KOPT-K1 (cell line): Measurements from ENCODE around the gene FAHD2B.
A peak's percentile ranks its signal among the peaks of the same experiment; 100 is the strongest.
"Not testable (repeated sequence)": the region's sequence is repeated elsewhere in the genome, so short reads cannot be mapped to it uniquely, and the experiment has no call there.

Source experiments
- H3K27ac ChIP-seq: fragments of 200-600 bp; sonication (generic); 2 replicates; pipeline ENCODE4 v1.5.1; 2016; ENCODE audit warnings: antibody characterized with exemption, mild to moderate bottlenecking, low read depth, low read length; ENCODE audit not compliant: poor library complexity, severe bottlenecking
- H3K36me3 ChIP-seq: fragments of 200-600 bp; sonication (generic); 2 replicates; pipeline ENCODE4 v1.5.1; 2017; ENCODE audit warnings: antibody characterized with exemption, mild to moderate bottlenecking, low read length, moderate library complexity; ENCODE audit not compliant: insufficient read depth
- H3K9me3 ChIP-seq: fragments of 200-600 bp; sonication (generic); 2 replicates; pipeline ENCODE4 v1.5.1; 2017; ENCODE audit warnings: antibody characterized with exemption, low read length, mild to moderate bottlenecking; ENCODE audit not compliant: insufficient read depth, poor library complexity, severe bottlenecking

Gene FAHD2B, protein sequence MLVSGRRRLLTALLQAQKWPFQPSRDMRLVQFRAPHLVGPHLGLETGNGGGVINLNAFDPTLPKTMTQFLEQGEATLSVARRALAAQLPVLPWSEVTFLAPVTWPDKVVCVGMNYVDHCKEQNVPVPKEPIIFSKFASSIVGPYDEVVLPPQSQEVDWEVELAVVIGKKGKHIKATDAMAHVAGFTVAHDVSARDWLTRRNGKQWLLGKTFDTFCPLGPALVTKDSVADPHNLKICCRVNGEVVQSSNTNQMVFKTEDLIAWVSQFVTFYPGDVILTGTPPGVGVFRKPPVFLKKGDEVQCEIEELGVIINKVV

DNA sequence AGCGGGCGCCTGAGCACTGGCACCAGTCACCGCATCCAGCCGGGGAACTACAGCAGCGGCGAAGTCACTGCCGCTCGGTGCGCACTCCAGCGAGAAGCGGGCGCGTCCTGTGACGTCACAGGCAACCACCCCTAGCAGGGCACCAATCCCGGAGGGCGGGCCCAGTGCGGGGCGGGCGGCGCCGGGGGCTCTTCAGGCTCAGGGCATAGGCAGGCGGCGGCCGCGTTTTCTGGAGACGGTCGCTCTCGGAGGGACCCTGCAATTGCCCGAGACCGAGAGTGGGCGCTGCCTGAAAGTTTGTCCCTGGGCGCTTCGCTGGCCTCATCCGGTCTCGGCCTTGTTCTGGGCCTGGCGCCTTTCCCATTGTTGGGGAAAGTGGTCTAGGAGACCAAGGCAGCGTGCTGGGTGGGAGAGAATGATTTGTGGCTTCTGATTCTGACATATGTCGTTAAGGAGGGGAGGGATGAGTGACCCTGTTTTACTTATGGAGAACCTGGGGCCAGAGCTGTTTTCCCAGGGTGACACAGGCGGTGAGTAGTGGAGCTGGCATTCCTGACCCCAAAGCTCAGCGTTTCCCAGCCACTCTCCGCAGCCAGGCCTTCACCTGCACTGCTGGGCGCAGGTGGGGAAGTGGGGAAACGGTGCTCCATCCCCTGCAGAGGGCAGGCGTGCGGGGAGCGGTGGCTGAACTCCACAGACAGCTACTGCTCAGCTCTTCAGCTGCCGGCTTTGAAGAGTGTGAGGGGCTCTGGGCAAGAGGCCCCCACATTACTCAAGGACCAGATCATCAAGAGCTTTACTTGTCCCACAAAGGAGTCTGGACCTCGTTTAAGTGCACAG lies at the start of gene FAHD2B:
Gene FAHD2B, minus strand, starts transcription at position 111 of the 840 bp plus-strand sequence. CDS start 3,176 bp downstream, outside the sequence.
- H3K27ac ChIP-seq, H3K36me3 ChIP-seq, H3K9me3 ChIP-seq: not testable (repeated sequence)

DNA sequence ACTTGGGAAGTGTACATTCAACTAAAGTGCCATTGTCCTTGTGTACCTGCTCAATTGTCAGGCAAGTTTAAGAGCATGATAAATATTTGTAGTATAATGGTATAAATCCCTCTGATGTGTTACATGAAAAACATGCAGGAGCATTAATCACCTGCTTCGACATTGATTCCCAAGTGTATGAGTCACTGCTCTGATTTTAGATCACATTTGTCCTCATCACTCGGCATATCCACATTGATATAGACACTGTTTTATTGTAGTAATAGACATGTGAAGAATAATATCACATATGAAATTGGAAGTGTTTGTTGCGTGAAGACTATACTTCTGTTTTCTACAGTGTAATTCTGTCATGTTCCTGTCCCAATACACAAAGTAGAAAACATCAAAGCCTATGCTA lies 49.3 kb upstream of the FAHD2B start:
- peaks cover 28% of the 10 kb centered on the region for H3K36me3 ChIP-seq
- H3K9me3 ChIP-seq, H3K27ac ChIP-seq: not testable (repeated sequence)

DNA sequence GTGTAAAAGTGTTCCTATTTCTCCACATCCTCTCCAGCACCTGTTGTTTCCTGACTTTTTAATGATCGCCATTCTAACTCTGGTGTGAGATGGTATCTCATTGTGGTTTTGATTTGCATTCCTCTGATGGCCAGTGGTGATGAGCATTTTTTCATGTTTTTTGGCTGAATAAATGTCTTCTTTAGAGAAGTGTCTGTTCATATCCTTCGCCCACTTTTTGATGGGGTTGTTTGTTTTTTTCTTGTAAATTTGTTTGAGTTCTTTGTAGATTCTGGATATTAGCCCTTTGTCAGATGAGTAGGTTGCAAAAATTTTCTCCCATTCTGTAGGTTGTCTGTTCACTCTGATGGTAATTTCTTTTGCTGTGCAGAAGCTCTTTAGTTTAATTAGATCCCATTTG lies 34.4 kb upstream of the FAHD2B start:
- H3K36me3 ChIP-seq = peaks cover 14% of the 10 kb centered on the region

DNA sequence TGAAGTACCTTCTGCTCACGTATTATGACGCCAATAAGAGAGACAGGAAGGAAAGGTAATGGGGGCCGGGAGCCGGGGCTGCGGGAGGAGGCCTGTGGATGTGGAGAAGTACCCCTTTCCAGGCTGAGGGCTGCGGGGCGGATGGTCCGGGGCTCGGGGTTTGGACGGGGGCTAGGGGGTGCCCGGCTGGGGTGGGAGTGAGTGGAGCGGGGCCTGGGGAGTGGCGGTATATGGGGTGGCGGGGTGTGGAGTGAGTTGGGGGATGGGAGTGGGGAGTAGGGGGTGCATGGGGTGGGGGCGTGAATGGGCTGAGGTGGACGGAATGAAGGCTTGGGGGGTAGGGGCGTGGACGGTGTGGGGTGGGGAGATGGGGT lies 19.2 kb upstream of the FAHD2B start:
- H3K27ac ChIP-seq = peak overlapping the region; percentile 82
- H3K36me3 ChIP-seq, H3K9me3 ChIP-seq: not testable (repeated sequence)

More for the DNA sequence above, 34.4 kb upstream of the FAHD2B start:
- H3K27ac ChIP-seq, H3K9me3 ChIP-seq: not testable (repeated sequence)

DNA sequence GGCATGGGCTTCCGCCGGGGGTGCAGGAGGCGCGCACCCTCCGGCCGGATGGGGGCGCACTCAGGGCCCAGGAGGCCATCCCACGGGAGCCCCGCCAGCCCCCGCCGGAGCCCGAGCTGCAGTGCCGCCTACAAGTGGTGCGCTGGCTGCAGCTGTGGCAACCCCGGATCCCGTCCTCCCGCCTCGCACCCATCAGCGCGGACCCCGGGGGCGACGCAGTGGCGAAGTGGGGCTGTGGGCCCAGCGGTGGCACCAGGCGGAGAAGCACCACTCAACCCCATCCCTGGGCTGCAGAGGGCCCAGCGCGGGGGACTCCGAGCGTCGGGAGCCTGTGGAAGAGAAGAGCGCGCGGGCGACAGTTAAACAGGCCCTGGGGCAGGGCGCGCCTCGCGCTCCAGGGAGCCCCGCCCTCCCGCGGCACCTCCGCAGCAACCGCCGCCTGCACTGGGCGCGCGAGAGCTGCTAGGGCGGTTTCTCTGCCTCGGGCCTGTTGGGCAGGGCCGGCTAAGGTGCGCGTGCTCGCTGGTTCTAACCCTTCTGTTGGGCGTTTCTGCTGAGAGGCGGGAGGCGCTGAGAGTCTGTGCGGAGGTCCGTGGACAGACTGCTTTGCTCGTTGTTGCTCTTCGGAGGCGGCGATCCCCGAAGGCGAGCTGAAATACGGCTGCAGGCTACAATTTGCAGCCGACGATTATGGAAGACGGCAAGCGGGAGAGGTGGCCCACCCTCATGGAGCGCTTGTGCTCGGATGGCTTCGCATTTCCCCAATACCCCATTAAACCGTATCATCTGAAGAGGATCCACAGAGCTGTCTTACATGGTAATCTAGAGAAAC lies 18.6 kb upstream of the FAHD2B start, which contains the start of gene ANKRD36:
Gene ANKRD36, plus strand, starts transcription at position 104 of the 832 bp plus-strand sequence. Its CDS starts 587 bp downstream, at position 691.
- H3K27ac ChIP-seq = peak within 1 kb of the TSS; percentile 82
- not testable (repeated sequence) for H3K36me3 ChIP-seq, H3K9me3 ChIP-seq

DNA sequence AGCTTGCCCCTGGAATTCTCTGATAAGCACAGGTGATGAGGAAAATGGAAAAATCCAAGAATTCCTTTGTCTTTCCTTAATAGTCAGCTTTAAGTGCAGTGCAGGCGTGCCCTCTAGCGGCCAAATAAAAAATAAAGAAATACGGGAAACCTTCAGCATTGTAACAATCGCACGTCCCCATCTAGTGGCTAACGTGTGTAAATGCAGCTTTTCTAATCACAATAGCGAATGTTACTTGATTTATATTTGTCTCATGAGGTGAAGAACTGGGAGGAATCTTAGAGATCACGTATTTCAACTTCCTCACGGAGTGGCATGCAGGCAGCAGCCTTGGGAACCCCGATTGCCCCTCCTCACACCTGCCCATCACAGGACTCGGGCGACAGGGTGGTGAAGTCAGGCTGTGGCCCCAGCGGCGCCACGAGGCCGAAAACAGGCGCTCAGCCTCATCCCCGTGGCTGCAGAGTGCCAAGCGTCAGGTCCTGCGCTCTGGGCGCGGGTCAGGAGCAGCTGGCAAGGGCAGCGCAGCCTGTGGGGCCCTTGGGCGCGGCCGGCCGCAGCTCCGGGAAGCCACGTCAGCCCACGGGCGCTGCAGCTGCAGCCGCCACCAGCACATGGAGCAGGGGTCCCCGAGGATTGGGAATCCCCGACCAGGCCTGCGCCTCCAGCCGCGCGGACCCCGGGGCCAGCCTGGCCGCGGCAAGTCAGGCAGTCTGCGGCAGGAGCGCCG lies 17.8 kb upstream of the FAHD2B start:
- peak overlapping the region; percentile 82 for H3K27ac ChIP-seq
- H3K9me3 ChIP-seq, H3K36me3 ChIP-seq: not testable (repeated sequence)

DNA sequence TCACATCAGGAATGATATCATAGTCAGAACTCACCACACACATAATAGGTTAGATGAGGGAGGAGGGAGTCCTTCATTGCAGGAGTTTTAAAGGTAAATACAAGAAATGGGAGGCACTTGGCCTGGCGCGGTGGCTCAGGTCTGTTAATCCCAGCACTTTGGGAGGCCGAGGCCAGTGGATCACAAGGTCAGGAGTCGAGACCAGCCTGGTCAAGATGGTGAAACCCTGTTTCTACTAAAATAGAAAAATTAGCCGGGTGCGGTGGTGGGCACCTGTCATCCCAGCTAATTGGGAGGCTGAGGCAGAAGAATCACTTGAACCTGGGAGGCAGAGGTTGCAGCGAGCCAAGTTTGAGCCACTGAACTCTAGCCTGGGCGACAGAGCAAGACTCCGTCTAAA lies 16.6 kb upstream of the FAHD2B start:
- not testable (repeated sequence) for H3K36me3 ChIP-seq, H3K27ac ChIP-seq, H3K9me3 ChIP-seq

DNA sequence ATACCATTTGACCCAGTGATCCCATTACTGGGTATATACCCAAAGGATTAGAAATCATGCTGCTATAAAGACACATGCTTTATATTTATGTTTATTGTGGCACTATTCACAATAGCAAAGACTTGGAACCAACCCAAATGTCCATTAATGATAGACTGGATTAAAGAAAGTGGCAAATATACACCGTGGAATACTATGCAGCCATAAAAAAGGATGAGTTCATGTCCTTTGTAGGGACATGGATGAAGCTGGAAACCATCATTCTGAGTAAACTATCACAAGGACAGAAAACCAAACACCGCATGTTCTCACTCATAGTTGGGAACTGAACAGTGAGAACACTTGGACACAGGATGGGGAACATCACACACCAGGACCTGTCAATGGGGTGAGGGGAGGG lies 12.2 kb upstream of the FAHD2B start:
- not testable (repeated sequence) for H3K9me3 ChIP-seq, H3K27ac ChIP-seq

DNA sequence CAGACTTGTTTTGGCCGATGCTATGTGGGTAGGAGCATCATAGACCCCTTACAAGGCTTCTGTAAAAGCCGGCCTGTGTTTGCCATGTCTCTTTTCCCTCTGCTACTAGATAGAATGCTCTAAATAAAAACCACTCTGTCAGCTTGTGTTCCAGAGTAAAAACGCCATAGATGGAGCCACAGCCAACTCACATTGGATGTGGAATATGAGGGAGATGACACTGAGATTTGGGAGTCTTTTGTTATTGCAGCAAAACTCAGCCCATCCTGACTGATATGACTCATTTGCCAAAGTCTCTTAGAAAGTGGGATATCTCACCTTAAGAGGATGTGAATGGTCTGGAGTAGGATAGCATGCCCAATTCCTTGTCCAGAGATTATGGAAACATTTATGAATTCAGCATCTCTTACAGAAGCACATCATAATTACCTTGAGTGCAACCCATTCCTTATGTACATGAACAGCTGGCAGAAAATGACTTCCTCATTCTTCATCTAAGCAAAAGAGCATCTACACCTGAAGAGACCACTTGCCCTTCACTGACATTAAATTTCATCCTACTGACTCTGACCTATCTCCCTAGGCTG lies 4.2 kb upstream of the FAHD2B start:
- H3K27ac ChIP-seq, H3K36me3 ChIP-seq, H3K9me3 ChIP-seq: not testable (repeated sequence)

More for the DNA sequence above, 12.2 kb upstream of the FAHD2B start:
- not testable (repeated sequence) for H3K36me3 ChIP-seq

DNA sequence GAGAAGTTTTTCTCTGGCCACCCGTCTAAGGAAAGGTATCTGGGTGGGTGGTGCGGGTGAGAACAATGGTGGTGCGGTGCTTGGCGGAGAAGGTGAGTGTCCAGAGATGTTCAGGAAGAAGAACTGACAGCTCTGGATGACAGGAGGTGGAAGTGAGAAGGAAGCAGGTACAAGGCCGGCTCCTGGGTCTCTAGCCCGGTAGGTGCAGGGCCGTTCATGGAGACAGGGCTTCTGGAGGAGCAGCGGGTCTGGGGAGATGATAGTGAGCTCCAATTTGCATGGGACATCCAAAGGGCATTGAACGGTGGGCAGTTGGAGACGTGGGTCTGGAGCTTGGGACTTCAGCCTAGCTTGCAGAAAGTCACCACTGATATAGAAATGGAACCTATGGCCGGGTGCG lies 979 bp upstream of the FAHD2B start:
- H3K27ac ChIP-seq = no peak overlapping the region
- no peaks in the 10 kb centered on the region for H3K9me3 ChIP-seq
- H3K36me3 ChIP-seq = no peaks in the 10 kb centered on the region

DNA sequence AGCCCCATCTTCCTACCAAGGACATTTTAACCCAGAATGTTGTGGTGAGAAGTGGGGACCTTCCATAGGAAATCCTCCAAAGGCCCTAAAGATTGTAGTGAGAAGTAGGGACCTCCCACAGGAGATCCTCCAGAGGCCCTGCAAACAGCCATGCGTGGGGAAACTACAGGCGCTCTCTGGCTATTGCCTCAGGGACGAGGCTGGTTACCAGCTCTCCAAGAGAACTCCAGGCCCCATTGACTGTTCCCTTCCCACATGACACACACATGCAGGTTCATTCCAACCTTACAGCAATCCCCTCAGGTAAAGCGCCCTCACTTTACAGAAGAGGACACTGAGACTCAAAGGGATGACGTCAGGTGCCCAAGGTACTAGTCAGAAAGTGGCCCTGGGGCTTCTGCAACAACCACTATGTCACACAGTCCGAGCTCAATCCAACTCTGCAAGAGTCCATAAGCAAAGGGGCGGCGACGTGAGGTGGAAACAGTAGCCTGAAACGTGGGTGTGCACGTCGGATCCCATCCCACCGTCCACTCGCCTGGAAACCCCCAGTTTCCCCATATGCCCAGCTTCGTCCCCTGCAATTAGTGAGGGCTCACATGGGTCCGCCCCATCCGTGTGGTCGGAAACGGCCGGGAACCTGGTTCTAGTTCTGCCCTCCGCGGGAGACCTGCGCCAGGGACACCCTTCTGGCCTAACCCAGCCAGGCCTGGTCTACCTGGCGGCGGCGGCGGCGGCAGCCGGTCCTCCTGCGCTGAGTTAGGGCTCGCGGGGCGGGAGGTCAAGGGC lies 505 bp downstream of the FAHD2B start:
- H3K36me3 ChIP-seq, H3K9me3 ChIP-seq, H3K27ac ChIP-seq: not testable (repeated sequence)

DNA sequence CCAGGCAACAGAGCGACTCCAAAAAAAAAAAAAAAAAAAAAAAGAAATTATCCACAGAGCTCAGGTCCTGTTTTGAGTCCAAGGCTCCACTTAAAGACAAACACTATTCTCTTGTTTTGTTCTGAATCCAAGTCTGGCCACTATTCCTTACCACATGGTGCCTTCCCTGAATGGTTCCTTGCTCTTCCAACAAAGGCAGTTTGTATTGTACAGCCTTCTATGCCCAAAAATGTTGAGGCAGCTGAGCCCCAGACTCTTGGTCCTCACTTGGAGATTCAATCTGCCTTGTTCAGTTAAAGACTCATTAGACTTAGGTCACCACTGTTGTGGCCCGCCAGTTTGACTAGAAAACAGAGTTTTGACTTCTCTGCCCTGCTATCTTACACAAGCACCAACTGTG lies 1.7 kb downstream of the FAHD2B start:
- not testable (repeated sequence) for H3K27ac ChIP-seq, H3K36me3 ChIP-seq, H3K9me3 ChIP-seq

DNA sequence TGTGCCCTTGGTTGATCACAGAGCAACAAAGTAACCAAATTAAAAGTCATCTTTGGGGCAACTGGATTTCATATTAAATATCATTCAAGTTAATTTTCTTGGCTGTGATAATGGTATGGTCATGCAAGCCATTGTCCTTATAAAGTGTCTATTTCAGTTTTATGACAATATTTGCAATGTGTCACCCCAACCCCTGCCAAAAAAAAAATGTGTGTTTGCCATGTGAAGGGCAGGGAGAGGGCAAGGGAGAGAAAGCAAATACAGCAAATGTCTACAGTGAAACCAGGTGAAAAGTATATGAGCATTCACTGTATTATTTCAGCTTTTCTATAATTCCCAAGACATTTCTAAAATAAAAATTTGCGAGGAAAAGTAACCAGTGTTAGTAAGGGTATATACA lies 6.0 kb downstream of the FAHD2B start:
- not testable (repeated sequence) for H3K36me3 ChIP-seq, H3K9me3 ChIP-seq, H3K27ac ChIP-seq

DNA sequence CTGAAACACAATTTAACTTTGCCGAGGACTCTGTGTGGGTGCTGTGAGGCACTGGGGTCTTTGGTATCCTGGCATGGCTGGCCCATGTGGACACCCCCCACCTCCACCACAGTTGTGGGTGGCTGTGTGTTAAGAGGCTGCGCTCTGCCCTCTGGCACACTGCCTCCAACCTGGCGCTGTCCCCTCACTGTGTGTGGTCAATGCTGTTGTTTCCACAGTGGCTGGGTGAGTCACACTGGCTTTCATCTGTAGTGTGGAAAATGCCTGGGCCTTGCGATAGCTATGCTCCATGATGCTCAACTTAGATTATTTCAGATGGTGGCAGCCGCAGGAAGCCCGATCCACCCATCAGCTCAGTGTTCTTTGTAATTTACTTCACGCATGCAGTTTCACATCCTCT lies 9.6 kb downstream of the FAHD2B start:
- not testable (repeated sequence) for H3K27ac ChIP-seq, H3K36me3 ChIP-seq, H3K9me3 ChIP-seq
